Glutamatergic neuron (in vitro differentiated cells): ENCODE measurements around the gene GPR3. TPM values are rescaled to one million over a fixed set of nuclear protein-coding genes. Genes with fewer than 3 reads are reported as not detected.
A peak's percentile ranks its signal among the peaks of the same experiment; 100 is the strongest.

ENCODE experiments used
- DNase-seq: peaks from one replicate; pipeline ENCODE4 v3.0.0; 2022
- H3K27ac Mint-ChIP-seq: one replicate; pipeline ENCODE4 v1.8.0; 2020; ENCODE audit warnings: mild to moderate bottlenecking, mixed read lengths, inconsistent platforms; ENCODE audit not compliant: unreplicated experiment
- H3K27me3 Mint-ChIP-seq: one replicate; pipeline ENCODE4 v1.8.0; 2020; ENCODE audit warnings: mild to moderate bottlenecking, moderate library complexity, mixed read lengths, inconsistent platforms; ENCODE audit not compliant: unreplicated experiment
- H3K36me3 Mint-ChIP-seq: one replicate; pipeline ENCODE4 v1.8.0; 2020; ENCODE audit warnings: mild to moderate bottlenecking, mixed read lengths, inconsistent platforms; ENCODE audit not compliant: unreplicated experiment
- H3K4me1 Mint-ChIP-seq: one replicate; pipeline ENCODE4 v1.8.0; 2020; ENCODE audit warnings: mild to moderate bottlenecking, low read depth, mixed read lengths, inconsistent platforms; ENCODE audit not compliant: unreplicated experiment
- H3K4me3 Mint-ChIP-seq: one replicate; pipeline ENCODE4 v1.8.0; 2020; ENCODE audit warnings: mild to moderate bottlenecking, mixed read lengths, inconsistent platforms; ENCODE audit not compliant: unreplicated experiment
- H3K9me3 Mint-ChIP-seq: one replicate; pipeline ENCODE4 v1.8.0; 2020; ENCODE audit warnings: mild to moderate bottlenecking, moderate library complexity, mixed read lengths, inconsistent platforms; ENCODE audit not compliant: unreplicated experiment
- total RNA-seq: library from RNA; stranded (reverse); fragmentation: NEBNext Ultra II Directional; extraction: Animal tissue kit (Norgen Biotek cat#: 25700); gene quantifications from one replicate; pipeline ENCODE4 v1.2.1, GENCODE V29; 2021; ENCODE audit not compliant: unreplicated experiment
- TF ChIP-seq, protein P1 (sequence below): fragments of 200-600 bp; sonication (generic); IDR thresholded peaks from one replicate; pipeline ENCODE4 v1.5.0; 2021; ENCODE audit not compliant: partially characterized antibody, unreplicated experiment

GPR3 gene
- total RNA-seq, 1 donor from 2014 or later, result 1.5 TPM

- H3K27ac Mint-ChIP-seq, result no peak overlapping the region
- DNase-seq, result no peak
- H3K4me3 Mint-ChIP-seq, result no peak overlapping the region
- H3K4me1 Mint-ChIP-seq, result peaks cover 4% of the 10 kb centered on the region
- peaks cover 9% of the 10 kb centered on the region for H3K27me3 Mint-ChIP-seq
- H3K36me3 Mint-ChIP-seq, result no peaks in the 10 kb centered on the region
- TF ChIP-seq, protein P1, sequence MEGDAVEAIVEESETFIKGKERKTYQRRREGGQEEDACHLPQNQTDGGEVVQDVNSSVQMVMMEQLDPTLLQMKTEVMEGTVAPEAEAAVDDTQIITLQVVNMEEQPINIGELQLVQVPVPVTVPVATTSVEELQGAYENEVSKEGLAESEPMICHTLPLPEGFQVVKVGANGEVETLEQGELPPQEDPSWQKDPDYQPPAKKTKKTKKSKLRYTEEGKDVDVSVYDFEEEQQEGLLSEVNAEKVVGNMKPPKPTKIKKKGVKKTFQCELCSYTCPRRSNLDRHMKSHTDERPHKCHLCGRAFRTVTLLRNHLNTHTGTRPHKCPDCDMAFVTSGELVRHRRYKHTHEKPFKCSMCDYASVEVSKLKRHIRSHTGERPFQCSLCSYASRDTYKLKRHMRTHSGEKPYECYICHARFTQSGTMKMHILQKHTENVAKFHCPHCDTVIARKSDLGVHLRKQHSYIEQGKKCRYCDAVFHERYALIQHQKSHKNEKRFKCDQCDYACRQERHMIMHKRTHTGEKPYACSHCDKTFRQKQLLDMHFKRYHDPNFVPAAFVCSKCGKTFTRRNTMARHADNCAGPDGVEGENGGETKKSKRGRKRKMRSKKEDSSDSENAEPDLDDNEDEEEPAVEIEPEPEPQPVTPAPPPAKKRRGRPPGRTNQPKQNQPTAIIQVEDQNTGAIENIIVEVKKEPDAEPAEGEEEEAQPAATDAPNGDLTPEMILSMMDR, result no peak
- H3K9me3 Mint-ChIP-seq, result peaks cover 5% of the 10 kb centered on the region
These were observed 36.2 kb upstream of the GPR3 start for GRCh38 chr1:27356277-27356618.

GRCh38 chr1:27356619-27357280 lies 35.7 kb upstream of the GPR3 start:
- TF ChIP-seq, protein P1, result no peak
- Mint-ChIP-seq H3K36me3 (no peaks in the 10 kb centered on the region), H3K4me1 (peaks cover 4% of the 10 kb centered on the region), H3K27ac (no peak overlapping the region), H3K27me3 (peaks cover 9% of the 10 kb centered on the region), H3K9me3 (peaks cover 5% of the 10 kb centered on the region), H3K4me3 (no peak overlapping the region)
- peak; percentile 33 for DNase-seq

GRCh38 chr1:27357281-27358037 lies 35.0 kb upstream of the GPR3 start:
- Mint-ChIP-seq H3K27me3 (peaks cover 9% of the 10 kb centered on the region), H3K4me3 (no peak overlapping the region), H3K27ac (no peak overlapping the region), H3K4me1 (peaks cover 4% of the 10 kb centered on the region), H3K9me3 (peaks cover 7% of the 10 kb centered on the region), H3K36me3 (no peaks in the 10 kb centered on the region)
- TF ChIP-seq, protein P1, result peak; percentile 100
- peak; percentile 83 for DNase-seq

DNA sequence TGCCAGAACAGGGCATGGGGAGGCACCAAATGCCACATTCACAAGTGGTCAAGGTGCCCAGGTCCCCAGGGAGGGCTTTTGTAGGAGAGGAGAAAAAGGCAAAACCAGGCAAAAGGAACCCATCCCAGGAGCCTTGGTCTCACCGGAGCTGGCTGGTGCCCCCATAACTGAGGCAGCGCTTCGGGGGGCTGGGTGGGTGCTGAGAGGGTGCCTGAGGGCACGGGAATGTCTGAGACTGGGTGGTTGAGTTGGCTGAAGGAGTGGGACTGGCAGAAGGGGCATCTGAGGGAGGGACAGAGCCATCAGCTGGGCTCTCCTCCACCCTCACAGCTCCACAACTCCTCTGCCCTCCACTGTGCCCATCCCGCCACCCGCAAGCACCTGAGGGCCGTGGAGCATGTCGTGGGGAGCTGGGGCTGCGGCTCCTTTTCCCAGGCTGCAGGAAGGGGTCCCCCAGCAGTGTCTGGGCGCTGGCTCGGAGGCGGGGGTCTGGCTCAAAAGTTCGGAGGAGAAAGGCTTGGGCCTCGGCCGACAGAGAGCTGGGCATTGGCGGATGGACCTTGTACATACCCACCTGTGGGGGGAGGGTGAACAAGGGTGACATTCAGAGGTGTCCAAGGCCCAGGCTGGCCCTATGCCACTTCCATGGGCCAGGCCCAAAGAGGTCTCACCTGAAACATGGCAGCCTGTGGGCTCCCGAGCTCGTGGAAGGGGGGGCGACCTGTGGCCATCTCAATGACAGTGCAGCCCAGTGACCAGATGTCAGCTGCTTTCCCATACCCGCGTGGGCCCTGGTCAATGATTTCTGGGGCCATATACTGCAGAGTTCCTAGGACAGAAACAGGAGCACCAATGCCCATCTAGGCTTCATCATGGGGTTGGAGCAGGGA lies 34.1 kb upstream of the GPR3 start:
- Mint-ChIP-seq H3K4me3 (no peak overlapping the region), H3K9me3 (peaks cover 7% of the 10 kb centered on the region), H3K4me1 (peaks cover 4% of the 10 kb centered on the region), H3K27ac (no peak overlapping the region), H3K36me3 (no peaks in the 10 kb centered on the region), H3K27me3 (peaks cover 9% of the 10 kb centered on the region)
- no peak for DNase-seq
- TF ChIP-seq, protein P1, result no peak
